WERI-Rb-1 (cell line): ENCODE data around the gene GPR108.

Experiments
- DNase-seq: peaks from one replicate; pipeline ENCODE4 v3.0.0-alpha.2; 2020
- H3K27ac ChIP-seq: fragments of 250-450 bp; sonication (Bioruptor Pico); 2 replicates; pipeline ENCODE4 v1.5.1; 2020; ENCODE audit warnings: mild to moderate bottlenecking, moderate library complexity
- H3K27me3 ChIP-seq: fragments of 250-450 bp; sonication (Bioruptor Pico); 2 replicates; pipeline ENCODE4 v1.5.1; 2021; ENCODE audit warnings: mild to moderate bottlenecking, low read depth, moderate library complexity; ENCODE audit not compliant: insufficient read depth, severe bottlenecking
- H3K36me3 ChIP-seq: fragments of 250-450 bp; sonication (Bioruptor Pico); 2 replicates; pipeline ENCODE4 v1.5.1; 2020; ENCODE audit warnings: mild to moderate bottlenecking, moderate library complexity
- H3K4me3 ChIP-seq: 2 replicates; pipeline ENCODE4 v1.5.1; 2011; ENCODE audit warnings: low read depth, mild to moderate bottlenecking, control low read depth, low read length
- H3K9me3 ChIP-seq: fragments of 250-450 bp; sonication (Bioruptor Pico); 2 replicates; pipeline ENCODE4 v1.5.1; 2021; ENCODE audit warnings: mild to moderate bottlenecking, moderate library complexity; ENCODE audit not compliant: severe bottlenecking
- TF ChIP-seq, protein P1 (sequence below): IDR thresholded peaks from 2 replicates; pipeline ENCODE4 v1.5.1; 2011; ENCODE audit warnings: low read depth, mild to moderate bottlenecking, control low read depth, inconsistent platforms, low read length

Gene GPR108

DNA sequence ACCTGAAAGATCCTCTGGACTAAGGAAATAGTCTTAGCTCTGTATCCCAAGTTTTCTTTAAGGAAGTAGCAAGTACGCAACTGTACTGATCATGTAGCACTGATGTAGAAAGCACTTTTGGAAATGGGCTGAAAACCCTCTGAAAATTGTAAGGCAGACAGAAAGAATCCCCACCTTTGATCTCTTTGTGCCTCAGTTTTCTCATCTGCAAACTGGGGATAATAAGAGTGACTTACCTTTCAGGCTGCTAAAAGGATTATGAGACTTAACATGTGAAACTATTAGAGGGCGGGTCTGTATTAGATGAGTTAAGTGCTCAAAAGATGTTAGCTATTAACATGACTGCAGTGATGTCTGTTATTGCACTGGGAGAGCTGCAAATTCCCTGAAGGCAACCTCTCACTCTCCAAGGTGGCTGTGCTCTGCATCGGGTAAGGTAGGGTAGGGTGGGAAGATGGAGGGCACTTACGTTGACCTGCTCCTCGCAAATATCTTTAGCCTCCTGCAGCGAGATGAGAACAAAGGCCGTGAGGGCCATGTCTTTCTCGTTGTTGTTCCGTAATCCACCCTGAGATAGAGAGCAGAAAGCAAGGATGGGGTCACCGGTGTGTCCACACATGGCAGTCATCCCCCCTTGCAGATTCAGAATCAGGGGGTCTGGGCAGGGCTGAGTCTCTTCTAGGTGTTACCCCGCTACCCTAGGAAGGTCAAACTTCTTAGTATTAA, 47.1 kb downstream of the GPR108 start:
- Histone ChIP-seq H3K9me3 (peaks cover 9% of the 10 kb centered on the region), H3K27ac (no peak overlapping the region), H3K27me3 (peaks cover 28% of the 10 kb centered on the region), H3K4me3 (no peak overlapping the region), H3K36me3 (no peaks in the 10 kb centered on the region)
- TF ChIP-seq, protein P1, sequence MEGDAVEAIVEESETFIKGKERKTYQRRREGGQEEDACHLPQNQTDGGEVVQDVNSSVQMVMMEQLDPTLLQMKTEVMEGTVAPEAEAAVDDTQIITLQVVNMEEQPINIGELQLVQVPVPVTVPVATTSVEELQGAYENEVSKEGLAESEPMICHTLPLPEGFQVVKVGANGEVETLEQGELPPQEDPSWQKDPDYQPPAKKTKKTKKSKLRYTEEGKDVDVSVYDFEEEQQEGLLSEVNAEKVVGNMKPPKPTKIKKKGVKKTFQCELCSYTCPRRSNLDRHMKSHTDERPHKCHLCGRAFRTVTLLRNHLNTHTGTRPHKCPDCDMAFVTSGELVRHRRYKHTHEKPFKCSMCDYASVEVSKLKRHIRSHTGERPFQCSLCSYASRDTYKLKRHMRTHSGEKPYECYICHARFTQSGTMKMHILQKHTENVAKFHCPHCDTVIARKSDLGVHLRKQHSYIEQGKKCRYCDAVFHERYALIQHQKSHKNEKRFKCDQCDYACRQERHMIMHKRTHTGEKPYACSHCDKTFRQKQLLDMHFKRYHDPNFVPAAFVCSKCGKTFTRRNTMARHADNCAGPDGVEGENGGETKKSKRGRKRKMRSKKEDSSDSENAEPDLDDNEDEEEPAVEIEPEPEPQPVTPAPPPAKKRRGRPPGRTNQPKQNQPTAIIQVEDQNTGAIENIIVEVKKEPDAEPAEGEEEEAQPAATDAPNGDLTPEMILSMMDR = no peak
- DNase-seq = no peak

DNA sequence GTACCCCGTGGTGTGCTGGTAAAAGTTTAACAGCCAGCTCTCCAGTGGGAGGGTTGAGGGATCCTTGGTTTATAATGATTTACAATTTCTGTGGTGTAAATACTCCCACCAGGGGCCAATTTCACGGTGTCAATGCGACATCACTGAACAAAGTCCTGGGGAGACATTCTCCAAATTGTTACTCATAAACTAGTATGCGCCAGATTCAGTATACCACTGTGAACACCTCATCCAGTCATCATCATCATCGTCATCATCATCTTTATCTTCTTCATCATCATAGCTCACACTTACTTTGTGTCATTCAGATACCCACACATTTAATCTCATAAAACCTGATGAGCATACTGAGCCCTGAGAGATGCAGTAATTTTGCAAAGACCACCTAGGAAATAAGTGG, 50.3 kb downstream of the GPR108 start:
- Histone ChIP-seq H3K4me3 (no peak overlapping the region), H3K27me3 (peaks cover 53% of the 10 kb centered on the region)
- TF ChIP-seq, protein P1 = no peak

DNA sequence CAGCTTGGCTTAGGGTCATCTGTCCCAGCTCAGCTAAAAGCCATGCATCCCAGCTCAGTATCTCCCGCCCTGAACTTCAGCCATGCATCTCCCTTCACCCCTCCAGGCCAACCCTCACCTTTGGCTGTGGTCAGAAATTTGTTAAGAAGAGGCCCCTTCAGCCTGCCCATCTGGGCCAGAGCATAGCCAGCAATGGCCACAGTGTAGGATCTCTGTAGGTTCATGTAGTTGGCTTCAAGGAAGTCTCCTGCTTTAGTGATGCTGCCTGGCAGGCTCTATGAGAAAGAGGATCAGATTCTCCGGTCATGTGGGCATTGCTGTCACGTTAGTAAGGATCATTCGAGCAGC, 50.8 kb downstream of the GPR108 start:
- H3K27ac ChIP-seq = no peak overlapping the region
- H3K36me3 ChIP-seq = no peaks in the 10 kb centered on the region
- TF ChIP-seq, protein P1 = no peak
- no peak overlapping the region for H3K4me3 ChIP-seq
- no peak for DNase-seq
- peaks cover 6% of the 10 kb centered on the region for H3K9me3 ChIP-seq
- peaks cover 58% of the 10 kb centered on the region for H3K27me3 ChIP-seq

More for the DNA sequence above, 50.3 kb downstream of the GPR108 start:
- DNase-seq = no peak
- Histone ChIP-seq H3K36me3 (no peaks in the 10 kb centered on the region), H3K27ac (no peak overlapping the region), H3K9me3 (peaks cover 6% of the 10 kb centered on the region)

DNA sequence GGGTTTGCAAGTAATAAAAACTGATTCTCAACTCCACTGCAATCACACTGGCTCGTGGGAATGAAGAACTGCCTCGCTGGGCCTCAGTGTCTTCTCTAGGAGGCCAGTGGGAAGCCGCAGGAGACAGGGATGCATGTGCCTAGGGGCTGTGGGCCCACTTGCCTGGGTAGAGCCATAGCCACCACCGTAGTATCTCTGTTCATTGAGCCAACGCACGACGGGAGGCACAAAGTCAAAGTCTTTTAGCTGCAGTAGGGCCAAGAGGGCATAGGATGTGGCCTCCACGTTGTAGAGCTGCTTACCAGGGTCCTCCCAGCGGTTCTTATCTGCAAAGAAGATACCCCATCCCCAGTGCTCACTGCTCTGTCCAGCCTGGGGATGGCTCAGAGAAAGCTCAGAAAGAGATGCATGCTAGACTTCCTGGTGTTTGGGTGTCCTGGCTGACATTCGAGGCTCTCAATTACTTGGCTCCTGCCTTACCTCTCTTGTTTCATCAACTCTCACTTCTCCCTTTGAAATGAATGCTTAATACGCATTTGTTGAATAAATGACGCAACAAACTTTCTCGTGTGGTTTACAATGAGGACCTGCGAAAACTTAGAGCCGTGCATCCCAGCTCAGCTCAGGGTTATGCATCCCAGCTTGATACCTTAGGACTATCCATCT, 51.3 kb downstream of the GPR108 start:
- Histone ChIP-seq H3K36me3 (no peaks in the 10 kb centered on the region), H3K4me3 (no peak overlapping the region), H3K27me3 (peaks cover 57% of the 10 kb centered on the region), H3K9me3 (peaks cover 6% of the 10 kb centered on the region), H3K27ac (no peak overlapping the region)
- no peak for DNase-seq
- TF ChIP-seq, protein P1 = no peak

DNA sequence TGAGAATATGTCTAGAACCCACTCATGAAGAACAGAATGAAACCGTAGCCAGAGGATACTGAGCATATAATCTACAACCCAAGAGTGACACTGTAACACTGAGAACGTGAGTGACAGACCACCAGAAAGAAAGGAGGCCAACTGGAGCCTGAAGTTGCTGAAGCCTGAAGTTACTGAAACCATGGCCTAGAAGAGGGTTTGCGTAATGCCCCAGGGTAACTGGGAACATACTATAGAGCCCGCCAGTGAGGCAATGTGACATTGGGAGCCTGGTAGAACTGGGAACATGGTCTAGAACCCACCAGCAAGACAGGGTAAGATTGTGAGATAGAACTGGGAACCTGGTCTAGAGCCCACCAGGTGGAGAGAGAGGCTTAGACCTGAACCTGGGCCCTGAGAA, 51.9 kb downstream of the GPR108 start:
- no peak for DNase-seq
- peaks cover 6% of the 10 kb centered on the region for H3K9me3 ChIP-seq
- TF ChIP-seq, protein P1 = no peak
- H3K4me3 ChIP-seq = no peak overlapping the region
- H3K27me3 ChIP-seq = peaks cover 58% of the 10 kb centered on the region
- H3K36me3 ChIP-seq = no peaks in the 10 kb centered on the region
- no peak overlapping the region for H3K27ac ChIP-seq
